Measurements from ENCODE around the gene DUOX1.

Gene DUOX1

GRCh38 chr15:45164914-45165313 lies 35.1 kb downstream of the DUOX1 start:
- Histone ChIP-seq H2AFZ (ENCODE audit: insufficient read depth, low read length, poor library complexity) (no peak overlapping the region), H3K23ac (ENCODE audit: low read length) (no peak overlapping the region), H3K79me2 (ENCODE audit: control insufficient read depth, insufficient read depth, low read length, poor library complexity) (peaks cover 5% of the 10 kb centered on the region), H3K4me2 (ENCODE audit: low read length) (no peak overlapping the region), H4K12ac (ENCODE audit: low read depth, low read length) (no peak overlapping the region), H3K27me3 (ENCODE audit: insufficient read depth, low read length) (no peaks in the 10 kb centered on the region), H2BK120ac (ENCODE audit: insufficient read depth, low read length, poor library complexity) (no peak overlapping the region), H3K4ac (ENCODE audit: low read depth, low read length) (no peak overlapping the region), H3K9ac (ENCODE audit: low read length) (no peak overlapping the region), H2BK12ac (ENCODE audit: low read length) (no peak overlapping the region), H3K4me3 (ENCODE audit: low read depth, low read length) (no peak overlapping the region), H3K14ac (ENCODE audit: low read length) (no peak overlapping the region), H3K9me3 (ENCODE audit: insufficient read depth, low read depth, low read length) (peaks cover 2% of the 10 kb centered on the region), H2BK5ac (ENCODE audit: low read depth, low read length, poor library complexity) (no peak overlapping the region), H3K27ac (ENCODE audit: low read depth, low read length) (no peak overlapping the region), H3K79me1 (ENCODE audit: low read length) (peaks cover 10% of the 10 kb centered on the region), H4K91ac (ENCODE audit: low read depth, low read length) (no peak overlapping the region), H3K4me1 (ENCODE audit: control insufficient read depth in 1 of 2, insufficient read depth in 2 of 2, low read length in 2 of 2) (peaks cover 5 to 9% of the 10 kb centered on the region in 2 experiments), H2AK5ac (ENCODE audit: low read length) (no peak overlapping the region), H3K18ac (ENCODE audit: low read length) (no peak overlapping the region), H3K36me3 (ENCODE audit: control insufficient read depth in 1 of 2, insufficient read depth in 2 of 2, low read length in 2 of 2) (peaks cover 0 to 2% of the 10 kb centered on the region in 2 experiments), H4K8ac (ENCODE audit: low read depth, low read length) (no peak overlapping the region)
- WGBS (ENCODE audit: extremely low coverage, insufficient coverage, insufficient read length): no CpG with 5 or more reads among the region's 1 CpG
- DNase-seq: no peak

DNA sequence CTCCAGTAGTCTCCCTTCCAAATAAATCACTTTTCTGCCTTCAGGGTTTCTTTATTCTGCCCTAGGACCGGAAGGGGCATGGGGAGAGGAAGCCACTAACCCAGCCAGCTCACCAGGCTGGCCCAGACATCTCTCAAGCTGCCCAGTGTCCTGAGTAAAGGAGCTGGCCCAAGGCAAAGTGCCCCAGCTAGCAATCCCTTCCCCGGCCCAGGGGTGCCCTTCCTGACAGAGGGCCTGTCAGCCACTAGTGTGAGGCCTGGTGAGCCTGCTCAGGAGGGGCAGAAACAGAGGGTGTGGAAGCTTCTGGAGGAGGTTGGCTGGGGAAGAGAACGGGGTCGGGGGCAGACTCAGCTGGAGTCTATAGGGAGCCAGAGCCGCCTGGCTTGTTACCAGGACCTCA lies 35.7 kb downstream of the DUOX1 start:
- Histone ChIP-seq H3K27me3 (ENCODE audit: insufficient read depth, low read length) (no peaks in the 10 kb centered on the region), H3K14ac (ENCODE audit: low read length) (no peak overlapping the region), H4K12ac (ENCODE audit: low read depth, low read length) (no peak overlapping the region), H3K23ac (ENCODE audit: low read length) (no peak overlapping the region), H2AK5ac (ENCODE audit: low read length) (no peak overlapping the region), H2BK5ac (ENCODE audit: low read depth, low read length, poor library complexity) (no peak overlapping the region), H3K4ac (ENCODE audit: low read depth, low read length) (no peak overlapping the region), H3K79me1 (ENCODE audit: low read length) (peaks cover 10% of the 10 kb centered on the region), H3K27ac (ENCODE audit: low read depth, low read length) (no peak overlapping the region), H2AFZ (ENCODE audit: insufficient read depth, low read length, poor library complexity) (no peak overlapping the region), H3K9ac (ENCODE audit: low read length) (no peak overlapping the region), H4K91ac (ENCODE audit: low read depth, low read length) (no peak overlapping the region), H3K4me3 (ENCODE audit: low read depth, low read length) (no peak overlapping the region), H3K36me3 (ENCODE audit: control insufficient read depth in 1 of 2, insufficient read depth in 2 of 2, low read length in 2 of 2) (peaks cover 0 to 2% of the 10 kb centered on the region in 2 experiments), H3K9me3 (ENCODE audit: insufficient read depth, low read depth, low read length) (peaks cover 2% of the 10 kb centered on the region), H2BK12ac (ENCODE audit: low read length) (no peak overlapping the region), H3K79me2 (ENCODE audit: control insufficient read depth, insufficient read depth, low read length, poor library complexity) (peaks cover 5% of the 10 kb centered on the region), H3K4me1 (ENCODE audit: control insufficient read depth in 1 of 2, insufficient read depth in 2 of 2, low read length in 2 of 2) (peaks cover 5 to 9% of the 10 kb centered on the region in 2 experiments), H2BK120ac (ENCODE audit: insufficient read depth, low read length, poor library complexity) (no peak overlapping the region), H3K4me2 (ENCODE audit: low read length) (no peak overlapping the region), H4K8ac (ENCODE audit: low read depth, low read length) (peak overlapping the region; percentile 17), H3K18ac (ENCODE audit: low read length) (no peak overlapping the region)
- no peak for DNase-seq
- no CpG with 5 or more reads among the region's 5 CpGs for WGBS (ENCODE audit: extremely low coverage, insufficient coverage, insufficient read length)

- peak; percentile 29 to 54 for DNase-seq
- Histone ChIP-seq H2BK5ac (ENCODE audit: low read depth, low read length, poor library complexity) (peak overlapping the region; percentile 82), H3K36me3 (ENCODE audit: control insufficient read depth in 1 of 2, insufficient read depth in 2 of 2, low read length in 2 of 2) (peaks cover 2 to 7% of the 10 kb centered on the region in 2 experiments), H3K27me3 (ENCODE audit: insufficient read depth, low read length) (no peaks in the 10 kb centered on the region), H2BK120ac (ENCODE audit: insufficient read depth, low read length, poor library complexity) (peak overlapping the region; percentile 90), H3K23ac (ENCODE audit: low read length) (no peak overlapping the region), H4K8ac (ENCODE audit: low read depth, low read length) (peak overlapping the region; percentile 95), H3K18ac (ENCODE audit: low read length) (peak overlapping the region; percentile 74), H3K27ac (ENCODE audit: low read depth, low read length) (peak overlapping the region; percentile 76), H2AFZ (ENCODE audit: insufficient read depth, low read length, poor library complexity) (peak overlapping the region; percentile 61), H3K79me2 (ENCODE audit: control insufficient read depth, insufficient read depth, low read length, poor library complexity) (peaks cover 5% of the 10 kb centered on the region), H2BK12ac (ENCODE audit: low read length) (no peak overlapping the region), H4K91ac (ENCODE audit: low read depth, low read length) (peak overlapping the region; percentile 97), H3K4me2 (ENCODE audit: low read length) (peak overlapping the region; percentile 79), H4K12ac (ENCODE audit: low read depth, low read length) (peak overlapping the region; percentile 86), H3K79me1 (ENCODE audit: low read length) (peaks cover 10% of the 10 kb centered on the region), H3K4me3 (ENCODE audit: low read depth, low read length) (peak overlapping the region; percentile 64), H3K9ac (ENCODE audit: low read length) (peak overlapping the region; percentile 87), H3K4ac (ENCODE audit: low read depth, low read length) (peak overlapping the region; percentile 78), H3K9me3 (ENCODE audit: insufficient read depth, low read depth, low read length) (no peaks in the 10 kb centered on the region), H2AK5ac (ENCODE audit: low read length) (peak overlapping the region; percentile 57), H3K14ac (ENCODE audit: low read length) (peak overlapping the region; percentile 95), H3K4me1 (ENCODE audit: control insufficient read depth in 1 of 2, insufficient read depth in 2 of 2, low read length in 2 of 2) (peaks cover 5 to 9% of the 10 kb centered on the region in 2 experiments)
- no CpG with 5 or more reads among the region's 79 CpGs for WGBS (ENCODE audit: extremely low coverage, insufficient coverage, insufficient read length)
Observed at GRCh38 chr15:45166834-45167630, 37.2 kb downstream of the DUOX1 start.

DNA sequence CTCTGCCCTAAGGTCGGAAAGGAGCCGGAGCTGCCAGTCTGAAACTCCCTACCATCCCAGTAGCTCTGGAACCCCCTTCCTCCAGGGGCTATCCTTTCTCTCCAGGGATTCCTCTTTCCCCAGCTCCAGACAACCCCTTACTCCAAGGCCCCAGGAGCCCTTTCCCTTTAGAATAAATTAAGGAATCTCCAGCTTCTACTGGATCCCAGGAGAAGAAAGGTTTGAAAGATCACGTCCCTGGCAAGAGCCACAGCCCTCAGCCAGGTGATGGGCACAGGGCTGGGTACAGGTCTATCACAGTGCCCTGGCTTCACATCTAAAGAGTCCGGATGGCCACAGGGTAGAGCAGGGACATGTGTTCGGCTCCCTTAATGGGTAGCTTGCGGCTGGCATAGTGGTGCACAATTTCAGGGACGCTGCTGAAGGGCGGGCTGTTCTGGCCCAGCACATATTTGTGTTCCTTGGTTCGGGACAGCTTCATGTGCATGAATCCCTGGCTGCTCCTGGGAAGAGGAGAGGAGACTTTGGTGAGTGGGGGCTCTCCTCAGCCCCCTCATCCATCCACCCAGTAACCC lies 37.9 kb downstream of the DUOX1 start:
- peaks cover 10% of the 10 kb centered on the region for H3K79me1 ChIP-seq (ENCODE audit: low read length)
- no peak overlapping the region for H2AK5ac ChIP-seq (ENCODE audit: low read length)
- H3K36me3 ChIP-seq (ENCODE audit: control insufficient read depth in 1 of 2, insufficient read depth in 2 of 2, low read length in 2 of 2): peaks cover 3 to 7% of the 10 kb centered on the region in 2 experiments
- no peak overlapping the region for H3K9ac ChIP-seq (ENCODE audit: low read length)
- H2BK5ac ChIP-seq (ENCODE audit: low read depth, low read length, poor library complexity): no peak overlapping the region
- H4K91ac ChIP-seq (ENCODE audit: low read depth, low read length): no peak overlapping the region
- H3K4me1 ChIP-seq (ENCODE audit: control insufficient read depth in 1 of 2, insufficient read depth in 2 of 2, low read length in 2 of 2): peaks cover 2 to 6% of the 10 kb centered on the region in 2 experiments
- no peak overlapping the region for H2BK12ac ChIP-seq (ENCODE audit: low read length)
- H4K8ac ChIP-seq (ENCODE audit: low read depth, low read length): peak overlapping the region; percentile 52
- no peak overlapping the region for H3K27ac ChIP-seq (ENCODE audit: low read depth, low read length)
- no peak overlapping the region for H3K4ac ChIP-seq (ENCODE audit: low read depth, low read length)
- H3K14ac ChIP-seq (ENCODE audit: low read length): no peak overlapping the region
- H3K18ac ChIP-seq (ENCODE audit: low read length): no peak overlapping the region
- no peak overlapping the region for H3K23ac ChIP-seq (ENCODE audit: low read length)
- no peak overlapping the region for H2BK120ac ChIP-seq (ENCODE audit: insufficient read depth, low read length, poor library complexity)
- no peak overlapping the region for H3K4me3 ChIP-seq (ENCODE audit: low read depth, low read length)
- H3K27me3 ChIP-seq (ENCODE audit: insufficient read depth, low read length): no peaks in the 10 kb centered on the region
- H3K79me2 ChIP-seq (ENCODE audit: control insufficient read depth, insufficient read depth, low read length, poor library complexity): peaks cover 5% of the 10 kb centered on the region
- H4K12ac ChIP-seq (ENCODE audit: low read depth, low read length): no peak overlapping the region
- no peak for DNase-seq
- no CpG with 5 or more reads among the region's 9 CpGs for whole genome bisulfite sequencing (ENCODE audit: extremely low coverage, insufficient coverage, insufficient read length)
- no peaks in the 10 kb centered on the region for H3K9me3 ChIP-seq (ENCODE audit: insufficient read depth, low read depth, low read length)
- H3K4me2 ChIP-seq (ENCODE audit: low read length): peak overlapping the region; percentile 79
- H2AFZ ChIP-seq (ENCODE audit: insufficient read depth, low read length, poor library complexity): no peak overlapping the region

All from trophoblast cell (in vitro differentiated cells and primary cell).